DND-41 (cell line): ENCODE results near the gene SIAH1.

ENCODE experiments used
- ATAC-seq: fragments of 200-7000 bp; cut with Tn5 transposase; 3 replicates; pipeline ENCODE4 v1.9.1; 2021; ENCODE audit warnings: low read depth; ENCODE audit not compliant: insufficient read depth
- DNase-seq: peaks from one replicate; pipeline ENCODE4 v3.0.0-alpha.2; 2020
- H2AFZ ChIP-seq: 2 replicates; pipeline ENCODE4 v1.6.0; 2012; ENCODE audit warnings: low read depth, low read length
- H3K27ac ChIP-seq: 2 replicates; pipeline ENCODE4 v1.5.1; 2012; ENCODE audit warnings: low read length, inconsistent platforms
- H3K27me3 ChIP-seq: fragments of 200-600 bp; sonication (generic); 2 replicates; pipeline ENCODE4 v1.6.0; 2012; ENCODE audit warnings: low read length, mild to moderate bottlenecking, inconsistent platforms; ENCODE audit not compliant: insufficient read depth, poor library complexity
- H3K36me3 ChIP-seq: 2 replicates; pipeline ENCODE4 v1.5.1; 2012; ENCODE audit warnings: low read length, inconsistent platforms; ENCODE audit not compliant: insufficient read depth
- H3K4me1 ChIP-seq: 2 replicates; pipeline ENCODE4 v1.5.1; 2012; ENCODE audit warnings: mild to moderate bottlenecking, low read length; ENCODE audit not compliant: insufficient read depth
- H3K4me2 ChIP-seq: 2 replicates; pipeline ENCODE4 v1.6.0; 2012; ENCODE audit warnings: mild to moderate bottlenecking, moderate library complexity, low read length, inconsistent platforms; ENCODE audit not compliant: insufficient read depth
- H3K4me3 ChIP-seq, 2 experiments: fragments of 200-600 bp in 1 of 2; shearing (Covaris generic) in 1 of 2; 2 replicates each; pipeline ENCODE4 v1.5.1; 2012 to 2016; ENCODE audit warnings: inconsistent platforms in 2 of 2, low read length in 2 of 2, mild to moderate bottlenecking in 2 of 2, low read depth in 1 of 2, moderate library complexity in 1 of 2
- H3K79me2 ChIP-seq: 2 replicates; pipeline ENCODE4 v1.6.0; 2012; ENCODE audit warnings: low read length, inconsistent platforms; ENCODE audit not compliant: insufficient read depth
- H3K9ac ChIP-seq: 2 replicates; pipeline ENCODE4 v1.6.0; 2012; ENCODE audit warnings: low read depth, mild to moderate bottlenecking, inconsistent platforms, low read length, moderate library complexity
- H3K9me3 ChIP-seq: 2 replicates; pipeline ENCODE4 v1.5.1; 2012; ENCODE audit warnings: low read length, moderate library complexity, mild to moderate bottlenecking, inconsistent platforms; ENCODE audit not compliant: insufficient read depth, severe bottlenecking
- H4K20me1 ChIP-seq: 2 replicates; pipeline ENCODE4 v1.6.0; 2012; ENCODE audit warnings: low read length; ENCODE audit not compliant: insufficient read depth
- CTCF ChIP-seq: IDR thresholded peaks from 2 replicates; pipeline ENCODE4 v1.5.1; 2012; ENCODE audit warnings: borderline replicate concordance, low read length, moderate library complexity, mild to moderate bottlenecking; ENCODE audit not compliant: poor library complexity, severe bottlenecking; ENCODE audit errors: extremely low read depth
- EZH2 ChIP-seq: IDR thresholded peaks from 3 replicates; pipeline ENCODE4 v1.6.1; 2012; ENCODE audit warnings: borderline replicate concordance, low read depth, mild to moderate bottlenecking, moderate library complexity, low read length, inconsistent platforms; ENCODE audit not compliant: severe bottlenecking

The SIAH1 gene

GRCh38 chr16:48395375-48395774, 10.2 kb upstream of the SIAH1 start:
- H2AFZ ChIP-seq = no peak overlapping the region
- H3K9me3 ChIP-seq = no peaks in the 10 kb centered on the region
- no peak overlapping the region for H3K4me3 ChIP-seq
- H3K79me2 ChIP-seq = no peaks in the 10 kb centered on the region
- H3K36me3 ChIP-seq = no peaks in the 10 kb centered on the region
- H3K4me1 ChIP-seq = no peaks in the 10 kb centered on the region
- H4K20me1 ChIP-seq = no peaks in the 10 kb centered on the region
- H3K27me3 ChIP-seq = no peaks in the 10 kb centered on the region
- TF ChIP-seq CTCF = no peak
- no peak for TF ChIP-seq EZH2
- H3K9ac ChIP-seq = no peak overlapping the region
- no peak for DNase-seq
- no peak overlapping the region for H3K4me2 ChIP-seq
- ATAC-seq = no peak
- H3K27ac ChIP-seq = no peak overlapping the region

GRCh38 chr16:48394355-48394703, 9.1 kb upstream of the SIAH1 start:
- Histone ChIP-seq H3K36me3 (no peaks in the 10 kb centered on the region), H3K27me3 (no peaks in the 10 kb centered on the region), H3K4me1 (no peaks in the 10 kb centered on the region), H3K9ac (no peak overlapping the region), H3K9me3 (no peaks in the 10 kb centered on the region), H3K4me2 (no peak overlapping the region), H3K4me3 (no peak overlapping the region), H3K79me2 (no peaks in the 10 kb centered on the region), H3K27ac (no peak overlapping the region), H2AFZ (no peak overlapping the region), H4K20me1 (no peaks in the 10 kb centered on the region)
- TF ChIP-seq EZH2 = no peak
- no peak for TF ChIP-seq CTCF
- no peak for ATAC-seq
- no peak for DNase-seq

DNA sequence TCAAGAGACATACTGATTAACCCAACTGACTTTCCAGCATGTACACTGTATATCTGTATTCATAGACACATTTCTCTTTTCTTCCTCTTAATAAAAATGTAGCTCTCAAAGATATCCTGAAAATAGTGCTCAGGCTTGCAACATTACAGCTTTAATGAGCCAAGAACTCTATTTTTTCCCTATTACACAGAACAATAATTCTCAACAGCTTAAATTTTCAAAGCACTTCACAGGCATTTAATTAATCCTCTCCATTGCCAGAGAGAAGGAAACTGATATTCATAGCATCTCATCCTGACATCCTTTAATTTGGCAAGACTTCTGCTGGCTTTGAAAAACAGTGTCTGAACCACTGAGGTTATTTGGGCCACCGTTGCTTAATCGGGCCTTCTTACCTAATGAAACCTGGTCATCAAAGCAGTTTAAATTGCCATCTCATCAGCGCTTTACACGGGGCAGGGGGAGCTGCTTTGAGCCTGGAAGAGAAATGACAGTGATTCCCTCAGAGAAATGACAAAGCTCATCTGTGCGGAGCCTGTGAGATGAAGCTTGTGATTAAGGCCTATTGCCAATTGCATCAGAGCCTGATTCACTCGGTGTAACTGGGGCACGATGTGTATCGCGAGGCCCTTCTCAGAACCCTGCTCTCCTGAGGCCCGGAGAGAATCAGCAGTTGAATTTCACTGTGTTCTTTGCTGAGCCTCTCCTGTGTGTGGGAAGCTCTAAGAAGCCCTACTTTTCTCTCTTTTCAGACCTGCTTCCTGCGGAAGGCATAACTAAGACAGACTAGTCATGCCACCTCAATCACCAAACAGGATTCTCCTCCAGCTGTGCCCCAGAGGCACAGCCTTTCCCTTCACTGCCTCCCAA, 8.5 kb upstream of the SIAH1 start:
- no peak overlapping the region for H3K27ac ChIP-seq
- H2AFZ ChIP-seq = no peak overlapping the region
- TF ChIP-seq EZH2 = no peak
- TF ChIP-seq CTCF = no peak
- H3K4me2 ChIP-seq = no peak overlapping the region
- no peaks in the 10 kb centered on the region for H3K4me1 ChIP-seq
- H3K4me3 ChIP-seq = no peak overlapping the region
- ATAC-seq (no peak), DNase-seq (no peak)
- no peaks in the 10 kb centered on the region for H3K79me2 ChIP-seq
- H3K27me3 ChIP-seq = no peaks in the 10 kb centered on the region
- H3K9ac ChIP-seq = no peak overlapping the region
- no peaks in the 10 kb centered on the region for H3K9me3 ChIP-seq
- H4K20me1 ChIP-seq = no peaks in the 10 kb centered on the region
- H3K36me3 ChIP-seq = no peaks in the 10 kb centered on the region
